ENCODE results near the gene ZSWIM4. TPM values are rescaled to one million over a fixed set of nuclear protein-coding genes. Genes with fewer than 3 reads are reported as not detected.

The ZSWIM4 gene
- total and polyA plus RNA-seq, 10 of the 15 experiments (the other 5 are each of a cell fraction or from before 2014, with no cell fraction given) = 0.73 to 11.1 (median 1.8) TPM; not detected in 2

GRCh38 chr19:13790354-13790753 is 4.9 kb upstream of the ZSWIM4 start:
- Histone ChIP-seq H3K4me2 (ENCODE audit: control insufficient read depth, insufficient read depth) (no peak overlapping the region), H3K4me1 (ENCODE audit: control insufficient read depth, insufficient read depth, low read length) (peaks cover 15% of the 10 kb centered on the region), H2AFZ (ENCODE audit: control insufficient read depth, low read depth, low read length) (no peak overlapping the region), H3K27me3 (replicated peaks in 1 of 2; ENCODE audit: control insufficient read depth in 2 of 2, insufficient read depth in 2 of 2, low read length in 1 of 2) (no peaks in the 10 kb centered on the region), H3K4me3 (no peak overlapping the region), H3K9ac (ENCODE audit: control insufficient read depth, insufficient read depth, low read length) (no peak overlapping the region), H3K79me2 (ENCODE audit: control insufficient read depth, insufficient read depth, low read length) (no peaks in the 10 kb centered on the region), H3K27ac (ENCODE audit: control insufficient read depth, insufficient read depth) (no peak overlapping the region), H3K9me3 (replicated peaks; ENCODE audit: control insufficient read depth, insufficient read depth, low read length) (no peaks in the 10 kb centered on the region), H4K20me1 (ENCODE audit: control insufficient read depth, insufficient read depth) (no peaks in the 10 kb centered on the region), H3K36me3 (ENCODE audit: control insufficient read depth in 2 of 2, insufficient read depth in 2 of 2, low read length in 1 of 2) (no peaks in the 10 kb centered on the region)
- CTCF ChIA-PET = interaction anchor here (0.9 kb wide), 1 partner anchor 72 kb away, joined by 3 read pairs; no protein-coding TSS in a partner anchor
- BruUV-seq (replicated peaks) = no TSS peak
- POLR2A ChIA-PET = no interaction called here
- FAIRE-seq (no peak), ATAC-seq (no peak), DNase-seq (ENCODE audit: low read depth, low spot score) (no peak)
- RAD21 ChIA-PET (ENCODE audit: unreplicated experiment) = no interaction called here
- WGBS (ENCODE audit: insufficient coverage, insufficient replicate concordance, low lambda C conversion rate, missing lambda C conversion rate) = under 1% methylated on average over 8 of the region's 8 CpGs
- TF ChIP-seq IKZF1 (conservative IDR thresholded peaks at IDR 0.05) (peak; percentile 42; the same call in 1 of the 2 replicates), TCF7 (IDR thresholded peaks at IDR 0.05; ENCODE audit: borderline replicate concordance) (no peak), KLF5 (IDR thresholded peaks at IDR 0.05; ENCODE audit: partially characterized antibody) (no peak)
- TF ChIP-seq, protein P1, sequence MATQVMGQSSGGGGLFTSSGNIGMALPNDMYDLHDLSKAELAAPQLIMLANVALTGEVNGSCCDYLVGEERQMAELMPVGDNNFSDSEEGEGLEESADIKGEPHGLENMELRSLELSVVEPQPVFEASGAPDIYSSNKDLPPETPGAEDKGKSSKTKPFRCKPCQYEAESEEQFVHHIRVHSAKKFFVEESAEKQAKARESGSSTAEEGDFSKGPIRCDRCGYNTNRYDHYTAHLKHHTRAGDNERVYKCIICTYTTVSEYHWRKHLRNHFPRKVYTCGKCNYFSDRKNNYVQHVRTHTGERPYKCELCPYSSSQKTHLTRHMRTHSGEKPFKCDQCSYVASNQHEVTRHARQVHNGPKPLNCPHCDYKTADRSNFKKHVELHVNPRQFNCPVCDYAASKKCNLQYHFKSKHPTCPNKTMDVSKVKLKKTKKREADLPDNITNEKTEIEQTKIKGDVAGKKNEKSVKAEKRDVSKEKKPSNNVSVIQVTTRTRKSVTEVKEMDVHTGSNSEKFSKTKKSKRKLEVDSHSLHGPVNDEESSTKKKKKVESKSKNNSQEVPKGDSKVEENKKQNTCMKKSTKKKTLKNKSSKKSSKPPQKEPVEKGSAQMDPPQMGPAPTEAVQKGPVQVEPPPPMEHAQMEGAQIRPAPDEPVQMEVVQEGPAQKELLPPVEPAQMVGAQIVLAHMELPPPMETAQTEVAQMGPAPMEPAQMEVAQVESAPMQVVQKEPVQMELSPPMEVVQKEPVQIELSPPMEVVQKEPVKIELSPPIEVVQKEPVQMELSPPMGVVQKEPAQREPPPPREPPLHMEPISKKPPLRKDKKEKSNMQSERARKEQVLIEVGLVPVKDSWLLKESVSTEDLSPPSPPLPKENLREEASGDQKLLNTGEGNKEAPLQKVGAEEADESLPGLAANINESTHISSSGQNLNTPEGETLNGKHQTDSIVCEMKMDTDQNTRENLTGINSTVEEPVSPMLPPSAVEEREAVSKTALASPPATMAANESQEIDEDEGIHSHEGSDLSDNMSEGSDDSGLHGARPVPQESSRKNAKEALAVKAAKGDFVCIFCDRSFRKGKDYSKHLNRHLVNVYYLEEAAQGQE (IDR thresholded peaks at IDR 0.05; ENCODE audit: low read depth, low read length) = no peak
- SMC1A ChIA-PET (ENCODE audit: uncharacterized antibody, unreplicated experiment) = interaction anchor here (0.6 kb wide), 1 partner anchor 47 kb away, joined by 3 read pairs; no protein-coding TSS in a partner anchor
- intact Hi-C loops (cut with micrococcal nuclease; ENCODE audit: unreplicated experiment) = no loop called here
- in situ Hi-C loops (cut with MboI) = no loop called here

Measured in GM12878 (cell line).